ENCODE results near the gene NPIPB2.
"Not testable (repeated sequence)": the region's sequence is repeated elsewhere in the genome, so short reads cannot be mapped to it uniquely, and the experiment has no call there.

The NPIPB2 gene

DNA sequence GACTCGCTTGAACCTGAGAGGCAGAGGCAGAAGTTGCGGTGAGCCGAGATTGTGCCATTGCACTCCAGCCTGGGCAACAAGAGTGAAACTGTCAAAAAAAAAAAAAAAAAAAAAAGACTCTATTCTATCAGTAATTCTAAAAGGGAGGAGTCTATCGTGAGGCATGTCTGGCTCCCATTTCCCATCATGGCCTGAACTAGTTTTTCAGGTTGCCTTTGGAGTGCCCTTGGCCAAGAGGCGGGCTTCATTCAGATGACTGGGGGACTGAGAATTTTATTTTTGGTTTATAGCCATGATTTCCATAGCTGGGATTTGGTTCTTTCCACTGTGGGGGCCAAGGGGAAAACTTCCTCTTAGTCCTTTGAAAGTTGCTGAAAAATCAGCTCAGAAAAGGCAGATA lies 31.2 kb upstream of the NPIPB2 start:
- FAIRE-seq (no peak), DNase-seq (ENCODE audit: insufficient read length) (no peak)
- TF ChIP-seq POLR2AphosphoS5 (IDR thresholded peaks at IDR 0.05; ENCODE audit: low read depth, low read length) (no peak), TAF1 (IDR thresholded peaks at IDR 0.05; ENCODE audit: borderline replicate concordance, low read depth, low read length) (no peak), POLR2A (IDR thresholded peaks at IDR 0.05; ENCODE audit: low read depth, low read length) (no peak)

DNA sequence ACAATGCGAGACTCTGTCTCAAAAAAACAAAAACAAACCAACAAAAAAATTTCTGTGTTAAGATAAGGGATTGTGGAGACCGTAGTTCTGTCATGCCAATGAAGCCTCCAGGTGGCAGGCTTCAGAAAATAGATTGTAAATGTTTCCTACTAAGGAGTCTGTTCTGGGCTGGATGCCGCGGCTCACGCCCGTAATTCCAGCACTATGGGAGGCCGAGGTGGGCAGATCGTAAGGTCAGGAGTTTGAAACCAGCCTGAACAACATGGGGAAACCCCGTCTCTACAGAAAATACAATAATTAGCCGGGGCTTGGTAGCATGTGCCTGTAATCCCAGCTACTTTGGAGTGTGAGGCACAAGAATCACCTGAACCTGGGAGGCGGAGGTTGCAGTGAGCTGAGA lies 30.3 kb upstream of the NPIPB2 start:
- no peak for FAIRE-seq
- TF ChIP-seq POLR2A (IDR thresholded peaks at IDR 0.05; ENCODE audit: low read depth, low read length) (no peak), TAF1 (IDR thresholded peaks at IDR 0.05; ENCODE audit: borderline replicate concordance, low read depth, low read length) (no peak), POLR2AphosphoS5 (IDR thresholded peaks at IDR 0.05; ENCODE audit: low read depth, low read length) (no peak)
- DNase-seq (ENCODE audit: insufficient read length), result no peak

DNA sequence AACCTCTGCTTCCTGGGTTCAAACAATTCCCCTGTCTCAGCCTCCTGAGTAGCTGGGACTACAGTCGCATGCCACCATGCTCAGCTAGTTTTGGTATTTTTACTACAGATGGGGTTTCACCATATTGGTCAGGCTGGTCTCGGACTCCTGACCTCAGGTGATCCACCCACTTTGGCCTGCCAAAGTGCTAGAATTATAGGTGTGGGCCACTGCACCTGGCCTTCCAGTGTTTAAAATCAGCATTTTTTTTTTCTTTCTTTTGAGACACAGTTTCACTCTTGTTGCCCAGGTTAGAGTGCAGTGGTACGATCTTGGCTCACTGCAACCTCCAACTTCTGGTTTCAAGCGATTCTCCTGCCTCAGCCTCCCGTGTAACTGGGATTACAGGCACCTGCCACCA lies 28.4 kb upstream of the NPIPB2 start:
- DNase-seq (ENCODE audit: insufficient read length); FAIRE-seq: not testable (repeated sequence)

DNA sequence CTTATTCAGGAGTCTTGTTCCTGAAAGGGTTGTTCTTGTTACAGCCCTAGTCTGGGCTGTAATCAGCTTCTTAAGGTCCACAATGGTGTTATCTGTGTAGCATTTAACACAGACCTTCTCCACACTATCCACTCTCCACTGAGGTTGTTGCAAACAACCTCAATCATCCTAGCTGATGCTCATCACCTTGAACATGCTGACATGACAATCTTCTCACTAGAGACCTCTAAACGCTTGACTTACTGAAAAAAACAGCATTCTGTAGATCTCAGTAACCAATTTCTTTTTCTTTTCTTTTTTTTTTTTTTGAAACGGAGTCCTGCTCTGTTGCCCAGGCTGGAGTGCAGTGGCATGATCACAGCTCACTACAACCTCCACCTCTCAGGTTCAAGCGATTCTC lies 26.7 kb upstream of the NPIPB2 start:
- FAIRE-seq, result no peak
- no peak for DNase-seq (ENCODE audit: insufficient read length)
- TF ChIP-seq POLR2A (IDR thresholded peaks at IDR 0.05; ENCODE audit: low read depth, low read length) (no peak), POLR2AphosphoS5 (IDR thresholded peaks at IDR 0.05; ENCODE audit: low read depth, low read length) (no peak), TAF1 (IDR thresholded peaks at IDR 0.05; ENCODE audit: borderline replicate concordance, low read depth, low read length) (no peak)

DNA sequence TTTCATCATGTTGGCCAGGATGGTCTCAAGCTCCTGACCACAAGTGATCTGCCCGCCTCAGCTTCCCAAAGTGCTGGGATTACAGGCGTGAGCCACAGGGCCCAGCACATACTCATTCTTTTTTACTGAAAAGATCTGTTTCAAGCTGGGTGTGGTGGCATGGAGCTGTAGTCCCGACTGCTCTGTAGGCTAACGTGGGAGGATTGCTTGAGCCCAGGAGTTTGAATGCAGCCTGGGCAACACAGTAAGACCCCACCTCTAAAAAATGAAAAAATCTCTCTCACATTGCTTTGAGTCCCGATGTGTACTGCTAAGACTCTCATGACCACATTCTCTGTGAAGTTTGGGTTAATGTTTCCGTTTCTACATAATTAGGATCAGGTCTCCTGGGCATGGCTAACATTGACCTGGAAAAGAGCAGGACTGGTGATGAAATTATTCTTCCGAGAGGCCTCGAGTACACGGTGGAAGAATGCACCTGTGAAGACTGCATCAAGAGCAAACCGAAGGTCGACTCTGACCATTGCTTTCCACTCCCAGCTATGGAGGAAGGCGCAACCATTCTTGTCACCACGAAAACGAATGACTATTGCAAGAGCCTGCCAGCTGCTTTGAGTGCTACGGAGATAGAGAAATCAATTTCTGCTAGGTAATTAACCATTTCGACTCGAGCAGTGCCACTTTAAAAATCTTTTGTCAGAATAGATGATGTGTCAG lies 25.5 kb upstream of the NPIPB2 start:
- FAIRE-seq (peak; percentile 30), DNase-seq (ENCODE audit: insufficient read length) (no peak)
- TF ChIP-seq TAF1 (IDR thresholded peaks at IDR 0.05; ENCODE audit: borderline replicate concordance, low read depth, low read length), result no peak
- no peak for TF ChIP-seq POLR2AphosphoS5 (IDR thresholded peaks at IDR 0.05; ENCODE audit: low read depth, low read length)
- no peak for TF ChIP-seq POLR2A (IDR thresholded peaks at IDR 0.05; ENCODE audit: low read depth, low read length)

DNA sequence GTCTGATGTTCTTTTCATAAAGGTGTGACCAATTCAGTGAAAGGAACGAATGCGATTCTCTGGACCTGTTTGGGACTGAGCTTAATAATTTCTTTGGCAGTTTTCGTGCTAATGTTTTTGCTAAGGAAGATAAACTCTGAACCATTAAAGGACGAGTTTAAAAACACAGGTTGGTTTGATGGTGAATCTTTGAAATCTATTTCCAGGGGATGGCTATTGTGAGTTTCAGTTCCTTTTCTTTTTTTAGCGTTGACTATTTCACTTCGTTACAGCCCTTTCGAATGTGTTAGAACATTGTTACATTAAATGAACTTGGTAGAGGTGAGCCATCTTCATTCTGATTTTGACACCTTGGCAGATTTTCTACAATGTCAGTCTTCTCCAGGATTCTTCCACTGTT lies 24.3 kb upstream of the NPIPB2 start:
- peak; percentile 93 for FAIRE-seq
- TF ChIP-seq POLR2AphosphoS5 (IDR thresholded peaks at IDR 0.05; ENCODE audit: low read depth, low read length) (peak; percentile 41; the same call in 1 of the 2 replicates), TAF1 (IDR thresholded peaks at IDR 0.05; ENCODE audit: borderline replicate concordance, low read depth, low read length) (no peak), POLR2A (IDR thresholded peaks at IDR 0.05; ENCODE audit: low read depth, low read length) (peak; percentile 57; the same call in 1 of the 2 replicates)
- DNase-seq (ENCODE audit: insufficient read length), result no peak

DNA sequence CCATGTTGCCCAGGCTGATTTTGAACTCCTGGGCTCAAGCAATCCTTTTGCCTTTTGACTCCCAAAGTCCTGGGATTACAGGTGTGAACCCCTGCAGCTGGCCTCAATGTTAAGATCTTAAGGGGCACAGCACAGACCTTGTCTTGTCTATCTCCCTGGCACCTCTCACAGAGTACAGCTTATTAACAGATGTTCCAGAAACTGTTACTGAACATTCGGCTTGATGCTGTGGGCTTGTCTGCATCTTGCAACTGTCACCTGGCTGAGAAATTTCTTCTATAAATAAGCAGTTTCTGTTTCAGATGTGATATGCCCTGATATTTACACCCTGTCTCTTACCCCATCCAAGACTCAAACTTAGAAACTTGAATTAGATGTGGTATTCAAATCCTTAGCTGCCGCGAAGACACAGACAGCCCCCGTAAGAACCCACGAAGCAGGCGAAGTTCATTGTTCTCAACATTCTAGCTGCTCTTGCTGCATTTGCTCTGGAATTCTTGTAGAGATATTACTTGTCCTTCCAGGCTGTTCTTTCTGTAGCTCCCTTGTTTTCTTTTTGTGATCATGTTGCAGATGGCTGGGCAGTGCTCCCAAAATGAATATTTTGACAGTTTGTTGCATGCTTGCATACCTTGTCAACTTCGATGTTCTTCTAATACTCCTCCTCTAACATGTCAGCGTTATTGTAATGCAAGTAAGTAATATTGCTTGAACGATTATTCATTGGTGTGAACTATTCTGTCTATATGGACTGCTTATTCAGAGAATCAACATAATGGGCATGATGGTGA lies 23.1 kb upstream of the NPIPB2 start, which contains the start of gene TNFRSF17:
Gene TNFRSF17 (plus strand): TSS at position 450 of the 791 bp plus-strand sequence. CDS start 115 bp downstream, at position 565.
- peak; percentile 88 for TF ChIP-seq POLR2AphosphoS5 (IDR thresholded peaks at IDR 0.05; ENCODE audit: low read depth, low read length)
- peak; percentile 74 for TF ChIP-seq POLR2A (IDR thresholded peaks at IDR 0.05; ENCODE audit: low read depth, low read length)
- no peak; the same call in 1 of the 2 replicates for TF ChIP-seq TAF1 (IDR thresholded peaks at IDR 0.05; ENCODE audit: borderline replicate concordance, low read depth, low read length)
- DNase-seq (ENCODE audit: insufficient read length) (no peak), FAIRE-seq (no peak)

DNA sequence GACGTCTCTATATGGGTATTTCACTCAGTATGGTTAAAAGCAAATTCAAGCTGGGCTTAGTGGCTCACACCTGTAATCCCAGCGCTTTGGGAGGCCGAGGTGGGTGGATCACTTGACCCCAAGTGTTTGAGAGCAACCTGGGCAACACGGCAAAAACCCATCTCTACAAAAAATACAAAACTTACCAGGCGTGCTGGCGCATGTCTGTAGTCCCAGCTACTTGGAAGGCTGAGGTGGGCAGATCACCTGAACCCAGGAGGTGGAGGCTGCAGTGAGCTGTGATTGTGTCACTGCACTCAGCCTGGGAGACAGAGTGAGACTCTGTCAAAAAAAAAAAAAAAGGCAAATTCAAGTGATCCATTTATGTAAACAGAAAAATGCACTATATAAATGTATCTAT lies 21.9 kb upstream of the NPIPB2 start:
- FAIRE-seq (no peak), DNase-seq (ENCODE audit: insufficient read length) (no peak)
- TF ChIP-seq TAF1 (IDR thresholded peaks at IDR 0.05; ENCODE audit: borderline replicate concordance, low read depth, low read length) (no peak), POLR2AphosphoS5 (IDR thresholded peaks at IDR 0.05; ENCODE audit: low read depth, low read length) (no peak), POLR2A (IDR thresholded peaks at IDR 0.05; ENCODE audit: low read depth, low read length) (no peak)

DNA sequence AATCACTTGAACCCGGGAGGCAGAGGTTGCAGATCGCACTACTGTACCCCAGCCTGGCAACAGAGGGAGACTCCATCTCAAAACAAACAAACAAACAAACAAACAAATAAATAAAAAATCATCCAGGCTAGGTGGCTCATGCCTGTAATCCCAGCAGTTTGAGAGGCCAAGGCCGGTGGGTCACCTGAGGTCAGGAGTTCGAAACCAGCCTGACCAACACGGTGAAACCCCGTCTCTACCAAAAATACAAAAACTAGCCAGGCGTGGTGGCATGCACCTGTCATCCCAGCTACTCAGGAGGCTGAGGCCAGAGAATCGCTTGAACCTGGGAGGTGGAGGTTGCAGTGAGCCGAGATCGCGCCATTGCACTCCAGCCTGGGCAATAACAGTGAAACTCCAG lies 21.1 kb upstream of the NPIPB2 start:
- not testable (repeated sequence) for DNase-seq (ENCODE audit: insufficient read length); FAIRE-seq

DNA sequence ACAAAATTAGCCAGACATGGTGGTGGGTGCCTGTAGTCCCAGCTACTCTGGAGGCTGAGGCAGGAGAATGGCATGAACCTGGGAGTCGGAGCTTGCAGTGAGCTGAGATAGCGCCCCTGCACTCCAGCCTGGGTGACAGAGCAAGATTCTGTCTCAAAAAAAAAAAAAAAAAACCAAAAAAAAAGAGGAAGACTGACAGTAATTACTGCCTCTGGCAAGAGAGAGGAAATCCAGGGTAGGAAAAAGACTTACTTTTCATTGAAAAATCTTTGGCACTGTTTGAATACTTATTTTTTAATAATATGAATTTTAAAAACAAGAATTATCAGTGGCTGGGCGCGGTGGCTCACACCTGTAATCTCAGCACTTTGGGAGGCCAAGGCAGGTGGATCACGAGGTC lies 20.6 kb upstream of the NPIPB2 start:
- FAIRE-seq; DNase-seq (ENCODE audit: insufficient read length): not testable (repeated sequence)

DNA sequence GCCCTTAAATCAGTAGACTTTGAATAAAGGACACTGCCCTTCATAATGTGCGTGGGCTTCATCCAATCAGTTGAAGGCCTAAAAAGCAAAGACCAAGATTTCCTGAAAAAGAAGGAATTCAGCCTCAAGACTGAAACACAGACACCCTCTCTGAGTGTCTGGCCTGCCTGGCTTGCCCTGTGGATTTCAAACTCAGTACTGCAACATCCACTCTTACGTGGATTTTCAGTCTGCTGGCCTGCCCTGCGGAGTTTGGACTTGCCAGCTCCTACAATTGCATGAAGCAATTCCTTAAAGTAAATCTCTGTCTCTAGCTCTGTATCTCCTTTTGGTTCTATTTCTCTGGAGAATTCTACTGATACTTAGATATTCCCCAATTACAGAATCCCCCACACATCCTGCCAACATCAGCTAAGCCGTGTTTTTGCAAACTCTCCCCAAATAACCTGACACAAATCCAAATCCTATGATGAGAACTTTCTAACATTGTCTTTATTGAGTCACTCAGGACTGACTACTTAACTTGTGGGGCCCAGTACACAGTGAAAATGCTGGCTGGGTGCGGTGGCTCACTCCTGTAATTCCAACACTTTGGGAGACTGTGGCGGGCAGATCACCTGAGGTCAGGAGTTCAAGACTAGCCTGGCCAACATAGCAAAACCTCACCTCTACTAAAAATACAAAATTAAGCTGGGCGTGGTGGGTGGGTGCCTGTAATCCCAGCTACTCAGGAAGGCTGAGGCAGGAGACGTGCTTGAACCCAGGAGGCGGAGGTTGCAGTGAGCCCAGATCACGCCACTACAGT lies 15.9 kb upstream of the NPIPB2 start:
- no peak for DNase-seq (ENCODE audit: insufficient read length)
- FAIRE-seq, result no peak
- TF ChIP-seq POLR2A (IDR thresholded peaks at IDR 0.05; ENCODE audit: low read depth, low read length), result no peak
- no peak for TF ChIP-seq POLR2AphosphoS5 (IDR thresholded peaks at IDR 0.05; ENCODE audit: low read depth, low read length)
- no peak for TF ChIP-seq TAF1 (IDR thresholded peaks at IDR 0.05; ENCODE audit: borderline replicate concordance, low read depth, low read length)

DNA sequence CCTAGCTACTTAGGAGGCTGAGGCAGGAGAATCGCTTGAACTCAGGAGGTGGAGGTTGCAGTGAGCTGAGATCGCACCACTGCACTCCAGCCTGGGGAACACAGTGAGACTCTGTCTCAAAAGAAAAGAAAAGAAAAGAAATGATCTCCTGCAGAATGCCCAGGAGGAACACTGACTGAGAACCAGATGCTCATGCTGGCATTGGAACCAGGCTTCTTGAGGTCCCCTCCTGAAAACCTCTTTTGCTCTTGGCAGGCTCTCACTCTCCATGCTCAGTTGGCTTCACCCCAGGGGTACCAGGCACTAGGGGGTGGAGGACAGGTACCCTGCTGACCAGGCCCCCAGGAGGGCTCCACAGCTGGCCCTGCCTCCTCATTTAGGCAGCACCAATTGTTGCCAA lies 14.7 kb upstream of the NPIPB2 start:
- FAIRE-seq (no peak), DNase-seq (ENCODE audit: insufficient read length) (no peak)
- no peak for TF ChIP-seq POLR2AphosphoS5 (IDR thresholded peaks at IDR 0.05; ENCODE audit: low read depth, low read length)
- no peak for TF ChIP-seq POLR2A (IDR thresholded peaks at IDR 0.05; ENCODE audit: low read depth, low read length)
- no peak for TF ChIP-seq TAF1 (IDR thresholded peaks at IDR 0.05; ENCODE audit: borderline replicate concordance, low read depth, low read length)
